Right lung (tissue), 5 donors: Measurements from ENCODE around the gene RENBP. TPM values are rescaled to one million over a fixed set of nuclear protein-coding genes. Genes with fewer than 3 reads are reported as not detected.
A peak's percentile ranks its signal among the peaks of the same experiment; 100 is the strongest.

Experiments
- DNase-seq, 2 donors: peaks; one replicate each; pipeline ENCODE4 v3.0.0-alpha.2; 2013
- polyA plus RNA-seq, 5 donors: library from polyadenylated mRNA; unstranded; fragments of 120-200 nt; gene quantifications; one replicate each; pipeline versions ENCODE4 v1.2.1 to v1.2.3, GENCODE V29; 2013; ENCODE audit warnings: inconsistent platforms in 1 of 5, low replicate concordance in 1 of 5; ENCODE audit not compliant: insufficient read length in 5 of 5, insufficient read depth in 1 of 5

Gene RENBP
- polyA plus RNA-seq, 5 donors = 4.1 to 7.8 (median 6.3) TPM

DNA sequence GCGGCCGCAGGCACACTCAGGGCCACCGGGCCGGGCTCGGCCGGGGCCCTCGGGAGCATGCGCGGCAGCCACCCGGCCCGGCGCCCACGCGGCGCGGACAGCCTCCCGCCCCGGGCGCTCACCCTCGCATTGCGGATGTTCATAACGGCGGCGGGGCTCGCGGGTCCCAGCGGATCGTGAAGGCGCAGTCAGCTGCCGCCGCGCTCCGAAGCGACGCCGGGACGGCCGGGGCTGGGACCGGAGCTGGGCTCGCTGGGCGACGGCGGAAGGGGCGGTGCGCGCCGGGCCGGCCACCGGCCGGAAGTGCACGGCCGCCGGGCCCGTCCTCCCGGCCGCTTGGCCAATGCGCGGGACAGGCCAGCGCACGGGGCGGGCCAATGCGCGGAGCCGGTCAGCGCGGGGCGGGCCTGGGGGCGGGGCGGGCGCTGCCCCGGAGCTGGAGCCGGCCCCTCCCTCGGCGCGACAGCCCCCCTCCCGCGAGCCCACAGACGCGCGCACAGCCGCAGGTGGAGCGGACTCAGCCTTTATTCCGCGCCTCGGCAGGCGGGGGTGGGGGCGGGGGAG is 9.6 kb downstream of the RENBP start, which contains the start of gene NAA10:
NAA10 (minus strand) TSS at position 276 of the 564 bp plus-strand sequence; CDS start at position 143, 133 bp downstream.
- DNase-seq = peak; percentile 60 to 63

DNA sequence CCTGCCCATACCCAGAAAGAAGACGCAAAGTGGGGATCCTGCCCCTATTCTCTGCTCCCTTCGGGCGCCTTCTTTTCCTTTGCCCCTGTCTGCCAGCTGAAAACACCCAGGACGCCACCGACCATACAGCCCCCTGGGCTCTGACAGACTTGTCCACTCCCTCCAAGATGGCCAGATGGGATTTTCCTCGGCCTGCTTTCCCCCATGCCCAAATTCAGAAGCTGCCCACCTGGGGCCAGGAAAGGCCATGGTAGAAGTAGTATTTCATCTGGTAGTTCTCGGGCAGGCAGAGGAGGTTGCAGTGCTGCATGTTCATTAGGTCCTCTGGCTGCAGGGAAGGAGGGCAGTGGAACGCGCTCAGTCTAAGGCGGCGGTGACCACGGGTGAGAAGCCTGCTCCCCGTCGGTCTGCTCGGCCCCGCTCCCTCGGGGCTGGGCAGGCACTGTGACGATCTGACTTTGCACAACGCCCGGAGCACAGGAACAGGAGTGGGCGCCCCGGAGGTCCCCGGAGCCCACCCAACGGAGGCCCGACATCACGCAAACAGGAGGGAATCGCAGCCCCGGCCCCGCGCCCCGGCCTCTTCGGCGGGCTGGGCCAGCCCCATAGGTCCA is 10.2 kb downstream of the RENBP start:
- no peak for DNase-seq

DNA sequence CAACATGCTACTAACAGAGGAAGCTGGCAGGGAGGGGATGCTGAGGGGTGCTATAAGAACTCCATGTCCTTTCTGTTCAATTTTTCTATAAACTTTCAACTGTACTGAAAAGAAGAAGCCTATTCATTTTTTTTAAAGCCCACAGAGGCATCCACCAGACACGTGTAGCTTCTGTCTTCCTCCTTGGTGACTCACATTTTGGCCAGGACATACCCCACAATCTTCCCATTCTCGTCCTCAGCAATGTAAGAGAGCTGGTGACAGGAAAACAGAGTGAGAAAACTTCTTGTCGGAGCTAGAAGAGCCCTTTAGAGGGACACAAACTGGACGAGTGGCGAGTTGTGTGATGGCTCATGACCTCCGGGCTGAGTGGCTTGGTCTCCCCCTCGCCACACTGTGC is 10.7 kb downstream of the RENBP start:
- DNase-seq = no peak

DNA sequence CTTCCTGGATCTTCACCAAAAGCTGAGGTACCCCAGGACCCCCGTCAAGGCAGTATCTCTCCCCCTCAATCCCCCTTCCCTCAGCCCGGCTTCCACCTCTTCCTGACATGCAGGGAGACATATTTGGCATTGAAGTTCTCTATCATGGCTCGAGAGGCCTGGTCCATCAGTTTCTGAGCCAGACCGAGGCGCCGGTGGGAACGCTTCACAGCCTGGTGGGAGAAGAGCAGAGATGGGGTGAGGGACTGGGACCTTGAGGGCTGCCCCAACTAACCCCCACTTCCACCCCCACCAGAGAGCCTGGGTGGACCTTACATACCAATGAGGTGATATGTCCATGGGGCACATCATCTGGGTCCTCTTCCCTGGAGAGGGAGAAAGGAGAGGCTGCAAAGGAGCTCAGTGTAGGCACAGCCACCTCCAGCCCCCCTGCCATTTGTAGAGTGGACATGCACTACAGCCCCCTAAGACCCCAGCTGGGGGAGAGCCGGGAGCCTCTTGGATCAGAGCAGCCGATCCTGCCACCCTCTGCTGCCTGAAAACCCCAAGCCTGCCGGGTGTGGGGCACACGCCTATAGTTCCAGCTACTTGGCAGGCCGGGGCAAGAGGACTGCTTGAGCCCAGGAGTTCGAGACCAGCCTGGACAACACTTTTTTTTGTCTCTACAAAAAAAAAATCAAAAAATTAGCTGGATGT is 12.1 kb downstream of the RENBP start:
- no peak for DNase-seq

DNA sequence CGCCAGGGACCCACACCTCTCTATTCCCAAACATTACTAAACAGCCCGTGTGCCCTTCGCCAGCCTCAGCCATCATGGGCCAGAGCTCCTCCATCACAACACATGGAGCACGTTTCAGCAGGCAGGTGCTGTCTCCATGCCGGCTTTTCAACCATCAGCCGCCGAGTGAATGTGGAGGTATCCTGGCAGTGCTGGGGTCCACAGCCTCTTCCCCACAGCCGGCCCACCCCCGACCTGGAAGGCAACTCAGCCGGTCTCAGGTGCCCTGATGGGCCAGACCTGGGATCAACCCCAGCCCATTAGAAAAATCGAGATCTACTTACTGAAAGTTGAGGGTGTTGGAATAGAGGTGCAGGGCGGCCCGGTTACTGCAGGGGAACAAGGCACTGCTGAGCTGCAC is 12.7 kb downstream of the RENBP start:
- no peak for DNase-seq

DNA sequence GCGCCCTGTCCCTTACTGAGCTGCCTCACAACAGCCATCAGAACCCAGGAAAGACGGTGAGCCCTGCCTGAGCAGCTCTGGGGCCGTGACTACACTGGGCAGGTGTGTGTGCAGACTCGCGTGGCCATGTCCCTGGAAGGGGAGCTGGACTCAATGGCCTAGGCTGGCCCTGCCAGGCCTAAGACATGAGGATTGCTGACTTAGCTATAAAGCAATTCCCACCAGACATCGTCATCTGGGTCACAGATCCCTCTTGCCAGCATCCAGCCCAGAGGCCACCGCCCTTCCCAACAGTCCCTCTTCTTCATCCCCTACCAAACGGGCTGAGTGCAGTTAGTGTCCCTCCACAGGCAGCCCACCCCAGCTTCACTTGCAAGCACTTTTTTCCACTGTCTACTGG is 13.3 kb downstream of the RENBP start:
- DNase-seq = no peak

DNA sequence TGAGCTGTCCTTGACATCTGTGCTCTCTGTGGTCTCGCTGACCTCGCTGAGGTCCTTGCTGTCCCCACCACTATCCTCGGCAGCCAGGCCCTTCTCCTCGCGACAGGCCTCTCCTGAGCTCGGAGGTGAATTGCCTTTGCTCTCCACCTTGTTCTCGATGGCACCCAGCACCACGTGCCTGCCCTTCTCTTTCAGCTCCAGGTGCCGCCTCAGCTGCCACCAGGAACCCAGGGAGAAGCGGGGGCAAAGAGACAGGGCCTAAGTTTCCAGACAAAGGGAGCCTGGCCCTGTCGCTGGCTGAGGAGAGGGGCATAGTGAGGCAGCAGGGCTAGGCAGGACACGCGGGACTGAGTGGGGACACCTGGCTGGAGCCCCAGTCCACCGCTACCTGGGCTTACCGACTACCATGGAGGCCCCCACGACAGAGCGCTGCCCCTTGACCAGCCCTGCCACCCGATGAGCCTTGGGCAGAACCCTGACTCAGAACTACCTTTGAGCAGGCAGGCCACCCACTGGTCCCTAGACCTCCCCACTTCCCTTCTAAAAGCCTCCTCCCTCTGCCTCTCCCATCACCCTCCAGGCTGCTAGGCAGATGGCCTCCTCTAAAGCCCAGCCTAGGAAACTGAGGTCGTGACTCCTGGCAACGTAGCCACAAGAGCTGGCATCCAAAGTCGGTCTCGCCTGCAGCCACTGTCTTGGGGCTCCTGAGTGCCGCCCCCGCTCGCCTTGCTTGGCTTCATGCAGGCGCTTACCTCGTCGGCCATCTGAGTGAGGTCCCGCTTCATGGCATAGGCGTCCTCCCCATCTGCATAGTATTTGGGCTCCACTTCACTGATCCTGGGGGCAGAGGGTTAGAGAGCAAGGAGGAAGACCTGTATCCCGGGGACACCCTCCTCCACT is 14.2 kb downstream of the RENBP start:
- DNase-seq = no peak

DNA sequence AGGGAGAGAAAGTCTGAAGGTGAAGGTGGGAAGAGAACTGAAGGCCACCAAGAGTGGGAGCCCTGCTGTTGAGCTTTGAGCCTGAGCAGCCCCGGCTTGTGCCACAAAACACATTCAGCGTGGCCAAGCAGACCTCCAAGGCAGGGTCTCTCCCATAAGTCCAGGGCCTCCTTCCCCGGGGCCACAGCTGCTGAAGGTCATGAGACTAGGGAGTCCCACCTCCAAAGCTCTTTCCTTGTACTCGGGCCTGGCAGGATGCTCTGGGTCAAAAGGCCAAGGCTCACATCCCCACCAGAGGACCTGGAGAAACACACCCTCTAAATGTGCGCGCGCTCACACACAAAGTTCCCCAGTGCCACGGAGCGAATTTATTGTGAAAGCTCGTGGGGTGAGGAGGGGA is 14.9 kb downstream of the RENBP start:
- DNase-seq = no peak

DNA sequence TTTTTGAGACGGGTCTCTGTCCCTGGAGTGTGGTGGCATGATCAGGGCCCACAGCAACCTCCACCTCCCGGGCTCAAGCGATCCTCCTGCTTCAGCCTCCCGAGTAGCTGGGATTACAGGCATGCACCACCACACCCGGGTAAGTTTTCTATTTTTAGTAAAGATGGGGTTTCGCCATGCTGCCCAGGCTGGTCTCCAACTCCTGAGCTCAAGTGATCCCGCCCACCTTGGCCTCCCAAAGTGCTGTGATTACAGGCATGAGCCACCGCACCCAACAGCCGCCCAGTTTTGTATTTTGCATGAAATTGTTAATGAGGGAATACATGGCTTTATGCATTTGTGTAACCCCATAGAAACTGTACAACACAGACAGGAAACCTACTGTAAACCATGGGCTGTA is 15.6 kb downstream of the RENBP start:
- DNase-seq = no peak

DNA sequence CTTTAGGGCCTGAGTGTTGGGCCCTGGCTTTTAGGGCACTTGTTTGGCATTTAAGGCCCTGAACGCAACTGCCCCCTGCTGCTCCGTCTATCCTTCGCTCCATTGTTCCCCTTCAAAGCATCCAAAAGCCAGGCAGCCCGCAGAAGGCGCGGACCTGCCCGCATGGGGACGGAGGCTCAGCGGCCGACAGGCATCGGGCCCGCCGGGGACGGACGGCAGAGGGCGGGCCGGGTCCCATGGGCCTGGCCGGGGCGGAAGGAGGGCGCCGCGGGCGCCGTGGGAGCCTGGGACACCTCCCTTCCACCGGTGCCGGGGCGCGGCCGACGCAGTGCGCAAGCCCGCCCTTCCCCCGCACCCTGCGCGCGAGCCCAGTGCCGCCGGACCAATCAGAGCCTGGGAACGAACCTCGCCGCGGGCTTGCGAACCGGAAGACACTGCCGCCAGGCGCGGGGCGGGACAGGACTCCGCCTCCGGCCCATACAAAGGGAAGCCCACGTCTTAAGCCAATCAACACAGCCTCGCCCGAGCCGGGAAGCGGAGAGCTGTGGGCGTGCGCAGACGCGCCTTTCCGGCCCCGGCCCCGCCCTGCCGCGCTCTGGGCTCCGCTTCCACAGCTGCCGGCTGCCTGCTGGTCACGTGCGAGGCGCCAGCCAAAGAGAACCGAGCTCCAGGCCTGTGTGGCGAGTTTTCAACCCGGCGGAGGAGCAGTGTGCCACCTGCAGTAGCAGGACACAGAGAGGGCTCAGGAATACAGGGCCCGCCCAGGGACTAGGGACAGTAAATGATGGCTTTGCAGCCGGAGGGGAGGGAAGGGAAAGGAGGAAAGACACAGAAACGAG is 16.3 kb downstream of the RENBP start:
- peak; percentile 96 to 97 for DNase-seq

DNA sequence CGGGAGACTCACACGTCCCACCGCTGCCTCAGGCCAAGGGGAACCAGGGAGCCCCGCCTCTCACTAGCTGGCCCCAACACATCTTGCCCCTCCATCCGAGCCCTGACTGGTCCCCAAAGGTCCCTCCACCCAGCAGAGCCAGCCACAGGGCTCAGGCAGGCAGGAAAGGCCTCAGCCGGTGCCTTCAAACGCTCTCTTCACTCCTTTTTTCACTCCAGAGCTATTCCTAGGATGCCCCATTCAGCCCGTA is 16.8 kb downstream of the RENBP start:
- DNase-seq = no peak

DNA sequence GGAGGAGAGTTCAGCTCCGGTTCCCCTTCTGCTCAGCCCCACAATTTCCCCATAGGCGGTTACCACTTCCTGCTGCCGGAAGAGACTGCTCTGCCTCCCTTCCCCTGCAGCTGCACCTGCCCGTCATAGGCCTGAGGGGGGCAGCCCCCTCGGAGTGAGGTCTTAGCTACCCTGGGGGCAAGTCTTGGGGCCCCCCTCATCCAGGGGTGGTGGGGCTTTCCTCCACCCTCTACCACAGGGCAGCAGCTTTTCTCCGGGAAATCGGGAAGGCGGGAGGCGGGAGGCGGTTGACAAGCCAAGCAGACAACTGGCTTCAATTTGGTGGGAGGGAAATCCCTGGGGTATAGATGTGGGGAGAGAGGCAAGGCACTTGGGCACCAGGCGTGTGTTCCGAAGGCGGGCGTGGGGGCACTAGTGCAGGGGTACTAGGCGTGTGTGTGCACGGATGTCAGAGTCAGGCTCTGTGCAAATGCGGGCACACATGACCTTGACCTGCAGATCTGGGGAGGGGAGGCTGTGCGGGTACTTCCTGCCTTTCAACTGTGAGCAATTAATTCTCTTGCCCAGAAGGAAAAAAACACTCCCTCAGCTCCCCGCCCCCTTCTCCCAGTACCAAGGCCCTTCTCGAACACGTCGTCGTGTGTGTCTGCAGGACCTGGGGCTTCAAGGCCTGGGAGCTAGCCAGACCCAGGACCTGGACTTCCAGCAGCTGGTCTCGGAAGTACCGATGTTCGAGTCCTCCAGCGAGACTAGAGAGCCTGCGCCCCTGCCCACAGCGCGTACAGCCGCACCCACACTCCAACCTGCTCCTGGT is 17.4 kb downstream of the RENBP start:
- DNase-seq = no peak

DNA sequence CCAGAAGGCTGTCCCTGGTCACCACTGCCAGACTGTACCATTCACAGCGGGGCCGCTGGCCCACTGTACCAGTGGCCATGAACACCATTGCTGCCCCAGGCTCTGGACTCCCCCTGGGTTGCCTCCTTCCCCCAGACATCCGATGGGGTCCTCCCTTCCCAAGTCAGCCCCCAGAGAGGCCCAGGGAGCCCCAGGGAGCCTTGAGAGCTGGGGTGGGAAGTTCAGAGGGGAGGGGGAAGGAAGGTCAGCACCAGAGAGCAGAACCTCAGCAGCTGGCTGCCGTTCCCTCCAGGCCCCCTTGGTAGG is 17.9 kb downstream of the RENBP start:
- no peak for DNase-seq

DNA sequence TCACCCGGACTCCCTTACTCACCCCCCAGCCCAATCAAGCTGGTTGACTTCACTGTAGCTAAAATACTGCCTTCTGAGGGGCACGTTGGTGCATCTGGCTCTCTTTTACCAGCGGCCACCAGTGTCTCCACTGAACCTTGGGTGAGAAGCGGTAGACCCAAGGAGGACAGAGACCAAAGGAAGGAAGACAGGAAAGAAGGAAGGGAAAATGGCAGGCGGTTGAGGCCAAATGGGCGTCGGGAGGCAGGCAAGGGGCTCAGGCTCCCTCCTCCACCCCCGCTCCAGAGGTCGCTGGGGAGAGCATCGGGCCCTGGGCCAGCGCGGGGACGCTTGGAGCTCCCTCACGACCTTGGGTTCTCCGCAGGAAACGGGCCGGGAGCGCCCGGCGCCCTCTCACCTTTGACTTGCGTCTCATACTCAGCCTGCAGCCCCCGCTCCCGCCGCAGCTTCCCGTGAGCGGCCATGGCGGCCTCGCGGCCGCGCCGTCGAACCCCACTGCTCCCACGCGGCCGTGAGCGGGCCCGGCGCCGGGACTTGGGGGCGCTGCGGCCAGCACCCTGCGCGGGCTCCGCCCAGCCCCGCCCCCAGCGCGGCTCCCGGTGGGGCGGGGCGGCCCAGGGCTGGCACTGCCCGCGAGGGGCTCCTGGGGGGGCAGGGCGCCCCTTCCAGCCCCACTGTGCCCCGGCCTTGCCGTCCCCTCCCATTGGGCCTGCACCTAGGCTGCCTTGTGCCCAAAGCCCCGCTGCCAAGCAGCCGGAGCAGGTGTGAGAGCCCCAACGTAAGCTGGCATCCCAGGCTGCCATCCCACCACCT is 18.5 kb downstream of the RENBP start, which contains the start of gene ARHGAP4:
ARHGAP4 (minus strand) TSS at position 526 of the 813 bp plus-strand sequence; CDS start at position 464, 62 bp downstream.
- no peak for DNase-seq

DNA sequence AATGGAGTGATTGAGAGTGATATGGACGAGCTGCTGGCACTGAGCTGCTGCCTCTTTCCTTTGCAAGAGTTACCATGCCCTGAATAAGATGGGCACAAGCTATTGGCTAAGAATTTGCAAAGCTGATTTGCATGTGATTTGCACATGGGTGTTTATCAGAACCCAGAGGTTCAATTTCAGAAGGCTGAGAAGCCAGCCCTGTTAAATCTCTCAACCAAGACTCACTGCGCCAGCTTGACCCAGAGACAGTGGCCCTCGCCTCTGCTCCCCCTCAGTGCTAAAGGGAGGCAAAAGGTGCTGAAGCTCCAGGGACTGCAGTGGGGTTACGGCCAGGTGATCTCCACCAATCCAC is 19.1 kb downstream of the RENBP start:
- DNase-seq = no peak

DNA sequence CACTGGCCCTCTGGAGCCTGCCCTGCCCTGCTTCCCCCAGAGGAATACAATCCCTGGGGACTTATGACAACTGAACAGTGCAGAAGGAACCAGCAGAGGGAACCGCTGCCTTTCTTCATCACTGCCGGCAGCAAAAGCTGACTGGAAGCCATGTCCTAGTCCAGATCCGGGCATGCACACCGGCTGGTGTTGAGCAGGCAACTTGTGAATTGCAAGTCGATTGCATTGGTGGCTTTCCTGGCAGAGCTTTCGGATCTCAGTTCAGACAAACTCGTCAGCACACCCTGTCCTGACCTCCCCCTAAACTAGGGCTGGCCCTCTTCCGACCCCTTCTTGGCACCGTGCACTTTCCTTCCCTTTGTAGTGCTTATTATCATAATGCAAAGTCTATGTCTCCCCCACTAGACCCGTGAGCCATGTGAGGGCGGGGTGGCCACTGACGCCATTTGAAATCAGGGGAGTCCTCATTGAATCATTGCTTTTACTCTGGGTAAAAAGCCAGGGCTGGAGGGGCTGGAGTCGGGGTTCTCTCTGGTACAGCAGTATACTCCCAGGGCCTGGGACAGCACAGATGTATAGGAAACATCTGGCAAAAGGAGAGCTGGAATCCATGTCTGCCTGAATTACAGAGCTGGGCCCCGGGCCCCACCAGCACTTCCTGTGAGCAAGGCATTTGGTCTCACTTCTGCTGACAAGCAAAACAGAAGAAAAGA is 20.1 kb downstream of the RENBP start:
- DNase-seq = no peak

DNA sequence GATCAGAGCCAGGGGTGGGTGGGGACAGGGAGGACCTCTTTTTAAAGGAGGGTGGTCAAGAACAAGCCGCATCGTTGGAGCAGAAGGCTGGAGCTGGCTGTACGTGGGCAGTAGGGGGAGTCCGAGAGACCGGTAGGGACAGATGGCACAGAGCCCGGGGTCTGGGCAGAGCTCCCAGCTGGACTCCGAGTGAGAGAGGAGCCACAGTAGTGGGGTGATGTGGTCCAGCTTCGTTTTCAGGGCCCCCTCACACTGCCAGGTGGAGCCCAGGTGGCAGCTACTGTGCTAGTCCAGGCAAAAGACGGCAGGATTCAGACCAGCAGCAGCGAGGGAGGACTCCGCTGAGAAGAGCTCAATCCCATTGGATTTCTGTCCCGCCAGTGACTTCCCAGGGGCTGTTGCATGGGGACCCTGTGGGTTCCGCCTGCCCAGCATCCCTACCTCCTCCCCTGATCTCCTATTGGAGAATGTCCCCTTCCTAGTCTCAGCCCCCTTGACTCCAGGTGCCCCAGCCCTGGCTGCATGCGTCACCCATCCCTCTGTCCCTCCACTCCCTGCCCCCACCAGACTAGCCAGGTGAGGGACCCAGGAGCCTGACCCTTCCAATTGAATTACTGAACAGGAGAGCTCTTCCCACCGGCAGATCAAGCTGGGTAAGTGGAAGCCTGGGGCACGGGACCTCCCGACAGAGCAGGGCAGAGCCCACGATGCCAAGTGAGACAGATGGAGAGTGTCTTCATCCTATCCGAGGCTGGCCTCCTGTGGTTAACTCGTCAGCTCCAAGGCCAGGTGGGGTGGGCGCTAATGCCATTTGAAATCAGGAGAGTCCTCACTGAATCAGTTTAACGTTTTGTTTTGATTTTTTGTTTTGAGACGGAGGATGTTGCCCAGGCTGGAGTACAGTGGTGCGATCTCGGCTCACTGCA is 21.2 kb downstream of the RENBP start:
- DNase-seq = peak; percentile 50 to 51
